ENCODE data around the gene TRIM33.
A peak's percentile ranks its signal among the peaks of the same experiment; 100 is the strongest.
"Not testable (repeated sequence)": the region's sequence is repeated elsewhere in the genome, so short reads cannot be mapped to it uniquely, and the experiment has no call there.

The TRIM33 gene

DNA sequence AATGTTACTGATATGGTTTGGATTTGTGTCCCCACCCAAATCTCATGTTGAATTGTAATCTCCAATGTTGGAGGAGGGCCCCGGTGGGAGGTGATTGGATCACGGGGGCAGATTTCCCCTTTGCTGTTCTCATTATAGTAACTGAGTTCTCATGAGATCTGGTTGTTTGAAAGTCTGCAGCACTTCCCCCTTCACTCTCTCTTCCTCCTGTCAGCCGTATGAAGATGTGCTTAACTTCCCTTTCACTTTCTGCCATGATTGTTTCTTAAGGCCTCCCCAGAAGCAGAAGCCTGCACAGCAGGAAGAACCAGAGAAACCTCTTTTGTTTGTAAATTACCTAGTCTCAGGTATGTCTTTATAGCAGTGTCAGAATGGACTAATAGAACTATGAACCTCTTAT lies 28.4 kb downstream of the TRIM33 start:
- no CpG with 5 or more reads among the region's 3 CpGs for WGBS (ENCODE audit: extremely low coverage, insufficient coverage, insufficient read length)
- Histone ChIP-seq H3K9ac (ENCODE audit: low read length) (no peak overlapping the region), H3K4me2 (ENCODE audit: low read length) (no peak overlapping the region), H3K27me3 (ENCODE audit: insufficient read depth, low read length) (no peaks in the 10 kb centered on the region), H4K91ac (ENCODE audit: low read depth, low read length) (no peak overlapping the region), H3K27ac (ENCODE audit: low read depth, low read length) (peak overlapping the region; percentile 44), H2BK120ac (ENCODE audit: insufficient read depth, low read length, poor library complexity) (no peak overlapping the region), H2BK5ac (ENCODE audit: low read depth, low read length, poor library complexity) (no peak overlapping the region), H3K9me3 (ENCODE audit: insufficient read depth, low read depth, low read length) (no peaks in the 10 kb centered on the region), H3K79me1 (ENCODE audit: low read length) (no peaks in the 10 kb centered on the region), H3K23ac (ENCODE audit: low read length) (no peak overlapping the region), H2AFZ (ENCODE audit: insufficient read depth, low read length, poor library complexity) (no peak overlapping the region), H2BK12ac (ENCODE audit: low read length) (no peak overlapping the region), H4K8ac (ENCODE audit: low read depth, low read length) (no peak overlapping the region), H4K12ac (ENCODE audit: low read depth, low read length) (no peak overlapping the region), H3K4me1 (ENCODE audit: control insufficient read depth in 1 of 2, insufficient read depth in 2 of 2, low read length in 2 of 2) (peaks cover 6 to 8% of the 10 kb centered on the region in 2 experiments), H3K4me3 (ENCODE audit: low read depth, low read length) (no peak overlapping the region), H3K14ac (ENCODE audit: low read length) (no peak overlapping the region), H3K36me3 (ENCODE audit: control insufficient read depth in 1 of 2, insufficient read depth in 2 of 2, low read length in 2 of 2) (peaks cover 0 to 2% of the 10 kb centered on the region in 2 experiments), H2AK5ac (ENCODE audit: low read length) (no peak overlapping the region), H3K4ac (ENCODE audit: low read depth, low read length) (peak overlapping the region; percentile 44), H3K79me2 (ENCODE audit: control insufficient read depth, insufficient read depth, low read length, poor library complexity) (peaks cover 14% of the 10 kb centered on the region), H3K18ac (ENCODE audit: low read length) (no peak overlapping the region)
- peak; percentile 63 to 90 for DNase-seq

GRCh38 chr1:114479636-114480035 lies 31.4 kb downstream of the TRIM33 start:
- H4K91ac ChIP-seq (ENCODE audit: low read depth, low read length); H3K9me3 ChIP-seq (ENCODE audit: insufficient read depth, low read depth, low read length); H3K27ac ChIP-seq (ENCODE audit: low read depth, low read length); H3K79me1 ChIP-seq (ENCODE audit: low read length); H2BK12ac ChIP-seq (ENCODE audit: low read length); H3K14ac ChIP-seq (ENCODE audit: low read length); H4K12ac ChIP-seq (ENCODE audit: low read depth, low read length); H3K9ac ChIP-seq (ENCODE audit: low read length); H3K23ac ChIP-seq (ENCODE audit: low read length); H3K4ac ChIP-seq (ENCODE audit: low read depth, low read length); H3K4me2 ChIP-seq (ENCODE audit: low read length); H4K8ac ChIP-seq (ENCODE audit: low read depth, low read length); H3K4me1 ChIP-seq (ENCODE audit: control insufficient read depth in 1 of 2, insufficient read depth in 2 of 2, low read length in 2 of 2); H2BK120ac ChIP-seq (ENCODE audit: insufficient read depth, low read length, poor library complexity); H3K36me3 ChIP-seq (ENCODE audit: control insufficient read depth in 1 of 2, insufficient read depth in 2 of 2, low read length in 2 of 2); H3K18ac ChIP-seq (ENCODE audit: low read length); H2AFZ ChIP-seq (ENCODE audit: insufficient read depth, low read length, poor library complexity); H2AK5ac ChIP-seq (ENCODE audit: low read length); H3K4me3 ChIP-seq (ENCODE audit: low read depth, low read length); DNase-seq; H3K27me3 ChIP-seq (ENCODE audit: insufficient read depth, low read length); H2BK5ac ChIP-seq (ENCODE audit: low read depth, low read length, poor library complexity): not testable (repeated sequence)
- H3K79me2 ChIP-seq (ENCODE audit: control insufficient read depth, insufficient read depth, low read length, poor library complexity) = peaks cover 13% of the 10 kb centered on the region
- WGBS (ENCODE audit: extremely low coverage, insufficient coverage, insufficient read length) = no CpG with 5 or more reads among the region's 17 CpGs

GRCh38 chr1:114479134-114479533 lies 31.9 kb downstream of the TRIM33 start:
- Histone ChIP-seq H2AK5ac (ENCODE audit: low read length) (no peak overlapping the region), H3K4ac (ENCODE audit: low read depth, low read length) (no peak overlapping the region)

GRCh38 chr1:114473796-114474195 lies 37.2 kb downstream of the TRIM33 start:
- peak overlapping the region; percentile 81 for H3K4ac ChIP-seq (ENCODE audit: low read depth, low read length)
- H2AK5ac ChIP-seq (ENCODE audit: low read length) = no peak overlapping the region
- no peak overlapping the region for H3K4me3 ChIP-seq (ENCODE audit: low read depth, low read length)
- DNase-seq = no peak
- no peak overlapping the region for H3K4me2 ChIP-seq (ENCODE audit: low read length)
- H2BK5ac ChIP-seq (ENCODE audit: low read depth, low read length, poor library complexity) = peak overlapping the region; percentile 46
- peaks cover 21% of the 10 kb centered on the region for H3K79me2 ChIP-seq (ENCODE audit: control insufficient read depth, insufficient read depth, low read length, poor library complexity)
- H3K9me3 ChIP-seq (ENCODE audit: insufficient read depth, low read depth, low read length) = no peaks in the 10 kb centered on the region
- H2BK120ac ChIP-seq (ENCODE audit: insufficient read depth, low read length, poor library complexity) = no peak overlapping the region
- peaks cover 7% of the 10 kb centered on the region for H3K79me1 ChIP-seq (ENCODE audit: low read length)
- no CpG with 5 or more reads among the region's 6 CpGs for WGBS (ENCODE audit: extremely low coverage, insufficient coverage, insufficient read length)
- no peak overlapping the region for H2BK12ac ChIP-seq (ENCODE audit: low read length)
- H3K18ac ChIP-seq (ENCODE audit: low read length) = no peak overlapping the region
- peaks cover 4 to 8% of the 10 kb centered on the region in 2 experiments for H3K36me3 ChIP-seq (ENCODE audit: control insufficient read depth in 1 of 2, insufficient read depth in 2 of 2, low read length in 2 of 2)
- no peaks in the 10 kb centered on the region for H3K27me3 ChIP-seq (ENCODE audit: insufficient read depth, low read length)
- H3K14ac ChIP-seq (ENCODE audit: low read length) = no peak overlapping the region
- no peak overlapping the region for H3K9ac ChIP-seq (ENCODE audit: low read length)
- H3K27ac ChIP-seq (ENCODE audit: low read depth, low read length) = peak overlapping the region; percentile 34
- H4K12ac ChIP-seq (ENCODE audit: low read depth, low read length) = no peak overlapping the region
- H3K4me1 ChIP-seq (ENCODE audit: control insufficient read depth in 1 of 2, insufficient read depth in 2 of 2, low read length in 2 of 2) = peaks cover 3 to 6% of the 10 kb centered on the region in 2 experiments
- no peak overlapping the region for H4K91ac ChIP-seq (ENCODE audit: low read depth, low read length)
- H3K23ac ChIP-seq (ENCODE audit: low read length) = no peak overlapping the region
- H4K8ac ChIP-seq (ENCODE audit: low read depth, low read length) = no peak overlapping the region
- H2AFZ ChIP-seq (ENCODE audit: insufficient read depth, low read length, poor library complexity) = no peak overlapping the region

More at GRCh38 chr1:114479134-114479533, 31.9 kb downstream of the TRIM33 start:
- Histone ChIP-seq H3K79me1 (ENCODE audit: low read length) (no peaks in the 10 kb centered on the region), H3K36me3 (ENCODE audit: control insufficient read depth in 1 of 2, insufficient read depth in 2 of 2, low read length in 2 of 2) (no peaks in the 10 kb centered on the region), H4K91ac (ENCODE audit: low read depth, low read length) (no peak overlapping the region), H4K12ac (ENCODE audit: low read depth, low read length) (no peak overlapping the region), H3K27me3 (ENCODE audit: insufficient read depth, low read length) (no peaks in the 10 kb centered on the region), H2BK120ac (ENCODE audit: insufficient read depth, low read length, poor library complexity) (no peak overlapping the region), H3K4me1 (ENCODE audit: control insufficient read depth in 1 of 2, insufficient read depth in 2 of 2, low read length in 2 of 2) (peaks cover 6 to 8% of the 10 kb centered on the region in 2 experiments), H2BK12ac (ENCODE audit: low read length) (no peak overlapping the region), H3K14ac (ENCODE audit: low read length) (no peak overlapping the region), H3K9ac (ENCODE audit: low read length) (no peak overlapping the region), H3K23ac (ENCODE audit: low read length) (no peak overlapping the region), H2BK5ac (ENCODE audit: low read depth, low read length, poor library complexity) (no peak overlapping the region), H3K79me2 (ENCODE audit: control insufficient read depth, insufficient read depth, low read length, poor library complexity) (peaks cover 14% of the 10 kb centered on the region), H3K9me3 (ENCODE audit: insufficient read depth, low read depth, low read length) (no peaks in the 10 kb centered on the region), H2AFZ (ENCODE audit: insufficient read depth, low read length, poor library complexity) (no peak overlapping the region), H3K4me2 (ENCODE audit: low read length) (no peak overlapping the region), H3K4me3 (ENCODE audit: low read depth, low read length) (no peak overlapping the region), H4K8ac (ENCODE audit: low read depth, low read length) (no peak overlapping the region), H3K27ac (ENCODE audit: low read depth, low read length) (no peak overlapping the region), H3K18ac (ENCODE audit: low read length) (no peak overlapping the region)
- WGBS (ENCODE audit: extremely low coverage, insufficient coverage, insufficient read length) = no CpG with 5 or more reads among the region's 2 CpGs
- no peak for DNase-seq
